NCI-H2171 treated with DMSO at 0.1 percent for 48 hours (cell line): ENCODE measurements around the gene TAF6.

Experiments
- DNase-seq: peaks from one replicate; lab custom pipeline; 2025; lab: John Stamatoyannopoulos, UW

TAF6 gene

GRCh38 chr7:100093054-100093453 lies 26.1 kb downstream of the TAF6 start:
- no peak for DNase-seq

GRCh38 chr7:100091411-100092181 lies 27.6 kb downstream of the TAF6 start:
- DNase-seq = no peak

GRCh38 chr7:100090527-100091410 lies 28.4 kb downstream of the TAF6 start:
- no peak for DNase-seq

GRCh38 chr7:100089458-100090196 lies 29.5 kb downstream of the TAF6 start:
- no peak for DNase-seq

- DNase-seq = peak; percentile 66
Observed at GRCh38 chr7:100088621-100089457, 30.3 kb downstream of the TAF6 start, which contains the start of gene COPS6. COPS6 (plus strand) TSS chr7:100088969; CDS start chr7:100088991, 22 bp downstream.

GRCh38 chr7:100088095-100088620 lies 31.0 kb downstream of the TAF6 start:
- no peak for DNase-seq

- DNase-seq = no peak
Observed at GRCh38 chr7:100087055-100087750, 32.0 kb downstream of the TAF6 start.

GRCh38 chr7:100085515-100085914 lies 33.6 kb downstream of the TAF6 start:
- no peak for DNase-seq

GRCh38 chr7:100082978-100083377 lies 36.2 kb downstream of the TAF6 start:
- no peak for DNase-seq

- DNase-seq = peak; percentile 98
Observed at GRCh38 chr7:100081535-100082102, 37.5 kb downstream of the TAF6 start, which contains the start of gene ZNF3. ZNF3 (minus strand) TSS chr7:100081723; CDS start chr7:100077357, 4,366 bp downstream.

GRCh38 chr7:100080907-100081534 lies 38.1 kb downstream of the TAF6 start:
- no peak for DNase-seq

GRCh38 chr7:100079024-100079560 lies 40.1 kb downstream of the TAF6 start:
- DNase-seq = no peak

GRCh38 chr7:100077205-100077604 lies 42.0 kb downstream of the TAF6 start:
- DNase-seq = no peak

GRCh38 chr7:100075418-100075817 lies 43.7 kb downstream of the TAF6 start:
- no peak for DNase-seq

GRCh38 chr7:100074841-100075240 lies 44.3 kb downstream of the TAF6 start:
- no peak for DNase-seq

- DNase-seq = no peak
Observed at GRCh38 chr7:100072462-100072861, 46.7 kb downstream of the TAF6 start.

- no peak for DNase-seq
Observed at GRCh38 chr7:100071018-100071723, 48.0 kb downstream of the TAF6 start.

- DNase-seq = no peak
Observed at GRCh38 chr7:100069991-100070390, 49.2 kb downstream of the TAF6 start.

- DNase-seq = no peak
Observed at GRCh38 chr7:100066953-100067352, 52.2 kb downstream of the TAF6 start.
